Natural killer cell treated with Interleukin-12 subunit alpha and Interleukin-12 subunit beta and Interleukin-15 and Interleukin-18, amount 100 ng/mL, for 72 hours (primary cell): Measurements from ENCODE around the gene CRYBG1. TPM values are rescaled to one million over a fixed set of nuclear protein-coding genes. Genes with fewer than 3 reads are reported as not detected.

Experiments
- ATAC-seq, 2 donors: fragments of 150-1000 bp; cut with Tn5 transposase in 1 of 2; sonication (Bioruptor Pico), chemical (Tn5 transposase) in 1 of 2; 2 replicates each; pipeline ENCODE4 v1.10.0; 2021
- DNase-seq: peaks from one replicate; pipeline ENCODE4 v3.0.0; 2022; ENCODE audit warnings: low spot score
- H3K27ac Mint-ChIP-seq, 2 donors: 1 replicate in 1 of 2; 2 replicates in 1 of 2; pipeline ENCODE4 v1.8.0; 2022; ENCODE audit warnings: mixed read lengths in 2 of 2, mild to moderate bottlenecking in 1 of 2, moderate library complexity in 1 of 2
- H3K27me3 Mint-ChIP-seq, 2 donors: 1 replicate in 1 of 2; 2 replicates in 1 of 2; pipeline ENCODE4 v1.8.0; 2022; ENCODE audit warnings: mixed read lengths in 2 of 2
- H3K36me3 Mint-ChIP-seq: one replicate; pipeline ENCODE4 v1.8.0; 2022; ENCODE audit warnings: mixed read lengths
- H3K4me1 Mint-ChIP-seq, 2 donors: 1 replicate in 1 of 2; 2 replicates in 1 of 2; pipeline ENCODE4 v1.8.0; 2022; ENCODE audit warnings: low read depth in 2 of 2, mixed read lengths in 2 of 2, mild to moderate bottlenecking in 1 of 2
- H3K4me3 Mint-ChIP-seq: one replicate; pipeline ENCODE4 v1.8.0; 2022; ENCODE audit warnings: mixed read lengths
- H3K9me3 Mint-ChIP-seq: 2 replicates; pipeline ENCODE4 v1.8.0; 2022; ENCODE audit warnings: mixed read lengths
- total RNA-seq, 2 donors: library from RNA; stranded (reverse); gene quantifications; one replicate each; pipeline ENCODE4 v1.2.3, GENCODE V29; 2022

Gene CRYBG1
- total RNA-seq, 2 donors from 2014 or later = 5.8 to 17.0 TPM

DNA sequence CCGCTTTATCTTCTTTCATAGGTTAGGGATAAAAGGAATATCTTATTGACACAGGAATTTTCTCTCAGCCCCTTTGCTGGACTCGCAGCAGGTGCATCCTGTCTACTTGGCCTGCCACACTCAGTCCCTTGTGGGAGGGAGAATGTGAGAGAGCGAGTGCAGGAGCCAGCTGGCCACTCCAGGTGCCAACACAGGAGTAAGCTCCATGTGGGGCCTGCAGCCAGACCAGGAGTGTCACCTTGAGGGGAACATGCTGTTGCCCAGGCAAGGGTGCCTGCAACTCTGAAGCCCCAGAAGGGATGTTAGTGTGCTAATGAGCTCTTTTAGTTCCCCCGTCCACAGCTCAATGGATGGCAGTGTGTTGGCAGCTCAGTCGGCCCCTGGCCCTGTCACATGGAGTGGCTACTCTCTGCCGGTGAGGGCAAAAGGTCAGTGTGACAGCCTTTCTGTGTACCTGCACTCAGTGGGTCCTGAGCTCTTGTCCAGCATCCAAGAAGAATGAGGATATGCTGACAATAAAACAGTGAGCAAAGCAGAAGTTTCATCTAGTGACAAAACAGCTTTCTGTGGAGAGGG, 57.1 kb downstream of the CRYBG1 start:
- H3K9me3 Mint-ChIP-seq = no peaks in the 10 kb centered on the region
- H3K4me1 Mint-ChIP-seq = no peaks in the 10 kb centered on the region

DNA sequence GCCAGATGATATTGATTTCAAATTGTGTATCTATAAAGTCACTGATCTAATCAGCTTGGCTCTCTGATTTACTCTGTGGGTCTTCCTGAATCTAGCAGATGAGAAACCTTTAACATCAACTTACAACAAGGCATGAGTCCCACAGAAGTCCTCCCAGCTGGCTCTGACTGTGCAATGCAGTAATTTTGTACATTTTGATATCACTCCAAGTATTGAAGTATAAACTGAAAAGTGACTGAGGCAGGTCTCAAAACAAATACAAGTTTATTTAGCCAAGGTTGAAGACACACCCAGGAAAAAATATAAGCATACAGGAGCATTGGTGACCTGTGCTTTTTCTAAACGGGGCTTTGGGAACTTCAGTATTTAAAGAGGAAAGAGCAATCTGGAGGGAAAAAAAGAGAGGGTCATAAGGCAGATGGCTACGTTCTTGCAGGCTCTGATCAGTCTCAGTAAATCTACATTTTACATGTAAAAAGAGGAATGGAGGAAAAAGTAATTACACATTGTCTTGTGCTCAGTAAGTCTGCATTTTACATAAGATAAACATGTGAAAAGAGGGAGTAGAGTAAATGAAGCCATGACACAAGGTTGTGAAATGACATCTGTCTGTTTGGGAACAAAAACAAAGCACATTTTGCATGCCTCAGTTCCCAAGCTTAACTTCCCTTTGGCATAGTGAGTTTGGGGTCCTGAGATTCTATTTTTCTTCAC, 59.5 kb downstream of the CRYBG1 start:
- Mint-ChIP-seq H3K36me3 (no peaks in the 10 kb centered on the region), H3K4me3 (no peak overlapping the region), H3K9me3 (no peaks in the 10 kb centered on the region), H3K27ac (no peak overlapping the region), H3K4me1 (no peaks in the 10 kb centered on the region), H3K27me3 (peaks cover 8 to 15% of the 10 kb centered on the region in 2 donors)
- DNase-seq = no peak
- ATAC-seq = no peak

More for the DNA sequence above, 57.1 kb downstream of the CRYBG1 start:
- Mint-ChIP-seq H3K27ac (no peak overlapping the region), H3K36me3 (no peaks in the 10 kb centered on the region), H3K4me3 (no peak overlapping the region), H3K27me3 (peaks cover 8 to 22% of the 10 kb centered on the region in 2 donors)
- ATAC-seq (peak in 1 of 2 donors; percentile 52), DNase-seq (no peak)

DNA sequence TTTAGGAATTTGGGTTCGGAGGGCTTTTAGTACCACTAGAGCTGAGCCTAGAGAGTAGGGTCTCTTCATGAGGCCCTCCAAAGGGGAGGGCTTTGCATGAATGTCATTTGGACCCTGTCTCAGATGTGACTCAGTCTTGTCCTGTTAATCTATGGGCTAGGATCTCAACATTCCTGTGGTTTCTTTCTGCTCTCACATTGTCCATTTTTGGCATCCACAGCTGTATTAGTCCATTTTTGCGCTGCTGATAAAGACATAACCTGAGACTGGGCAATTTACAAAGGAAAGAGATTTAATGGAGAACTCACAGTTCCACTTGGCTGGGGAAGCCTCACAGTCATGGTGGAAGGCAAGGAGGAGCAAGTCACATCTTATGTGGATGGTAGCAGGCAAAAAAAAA, 61.0 kb downstream of the CRYBG1 start:
- Mint-ChIP-seq H3K27ac (no peak overlapping the region), H3K27me3 (peaks cover under 1 to 8% of the 10 kb centered on the region in 2 donors), H3K36me3 (no peaks in the 10 kb centered on the region), H3K4me1 (no peaks in the 10 kb centered on the region), H3K4me3 (no peak overlapping the region), H3K9me3 (no peaks in the 10 kb centered on the region)
- ATAC-seq (no peak), DNase-seq (no peak)

DNA sequence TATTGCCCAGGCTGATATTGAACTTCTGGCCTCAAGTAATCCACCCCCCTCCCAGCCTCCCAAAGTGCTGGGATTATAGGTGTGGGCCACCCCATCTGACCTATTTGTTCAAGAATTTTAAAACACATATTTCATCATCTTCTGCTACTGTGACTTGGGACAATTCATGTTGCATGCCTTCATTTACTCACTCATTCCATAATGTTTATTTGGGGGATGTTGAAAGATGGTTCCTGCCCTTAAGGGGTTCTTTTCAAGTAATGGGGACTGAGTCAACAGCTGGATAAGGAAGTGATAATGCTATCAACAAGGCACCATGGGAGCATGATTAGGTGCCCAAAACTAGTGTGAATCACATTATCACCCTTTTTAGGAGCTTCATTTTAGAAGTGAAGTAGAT, 62.0 kb downstream of the CRYBG1 start:
- H3K27ac Mint-ChIP-seq = no peak overlapping the region
- H3K9me3 Mint-ChIP-seq = no peaks in the 10 kb centered on the region
- no peaks in the 10 kb centered on the region for H3K36me3 Mint-ChIP-seq
- DNase-seq = no peak
- ATAC-seq = no peak
- H3K27me3 Mint-ChIP-seq = peaks cover 0 to 8% of the 10 kb centered on the region in 2 donors
- H3K4me1 Mint-ChIP-seq = no peaks in the 10 kb centered on the region
- H3K4me3 Mint-ChIP-seq = no peak overlapping the region

DNA sequence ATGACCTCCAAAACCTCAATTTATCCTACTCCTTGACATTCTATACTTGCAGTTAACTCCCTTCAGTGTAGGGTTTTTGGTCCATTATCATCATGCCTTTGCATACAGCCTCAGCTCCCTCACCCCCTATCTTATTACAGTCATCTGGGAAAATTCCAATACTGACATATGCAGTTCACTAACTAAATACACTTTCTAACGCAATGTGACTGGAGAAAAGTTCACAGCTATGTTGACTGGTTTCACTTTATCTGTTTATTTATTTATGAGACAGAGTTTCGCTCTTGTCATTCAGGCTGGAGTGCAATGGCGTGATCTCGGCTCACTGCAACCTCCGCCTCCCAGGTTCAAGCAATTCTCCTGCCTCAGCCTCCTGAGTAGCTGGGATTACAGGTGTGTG, 64.9 kb downstream of the CRYBG1 start:
- ATAC-seq (no peak), DNase-seq (no peak)
- Mint-ChIP-seq H3K4me1 (no peaks in the 10 kb centered on the region), H3K27me3 (peaks cover 0 to 4% of the 10 kb centered on the region in 2 donors), H3K36me3 (no peaks in the 10 kb centered on the region), H3K9me3 (no peaks in the 10 kb centered on the region), H3K4me3 (no peak overlapping the region), H3K27ac (no peak overlapping the region)

DNA sequence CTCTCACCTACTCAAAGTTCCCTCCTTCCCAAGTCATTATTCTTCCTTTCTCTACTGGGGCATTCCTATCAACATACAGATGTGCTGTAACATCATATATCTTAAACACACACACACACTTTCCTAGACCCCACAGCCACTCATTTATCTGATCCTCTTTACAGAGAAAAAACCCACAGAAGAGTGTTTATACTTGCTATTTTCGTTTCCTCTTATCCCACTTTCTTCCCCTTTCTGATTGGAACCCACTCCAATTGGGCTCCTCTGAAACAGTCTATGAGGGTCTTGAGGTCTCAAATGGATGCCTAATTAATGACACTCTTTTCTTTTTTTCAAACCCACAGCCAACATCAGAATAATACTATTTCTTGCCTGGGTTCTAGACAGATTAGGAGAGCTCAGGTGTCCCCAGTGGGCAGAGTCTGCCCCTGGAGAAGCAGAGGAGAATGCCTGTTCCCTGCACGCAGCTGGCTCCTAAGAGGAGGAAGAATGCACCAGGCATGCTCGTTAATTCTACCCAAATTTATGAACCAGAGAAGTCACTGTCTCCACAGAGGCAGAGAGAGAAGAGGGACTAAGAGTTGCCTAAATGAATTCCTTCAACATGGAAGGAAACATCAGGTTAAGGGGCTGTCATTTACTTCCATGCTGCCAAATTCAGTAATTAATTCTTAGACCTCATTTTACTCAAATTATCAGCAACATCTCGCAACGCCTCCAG, 65.9 kb downstream of the CRYBG1 start:
- no peak overlapping the region for H3K27ac Mint-ChIP-seq
- DNase-seq = no peak

DNA sequence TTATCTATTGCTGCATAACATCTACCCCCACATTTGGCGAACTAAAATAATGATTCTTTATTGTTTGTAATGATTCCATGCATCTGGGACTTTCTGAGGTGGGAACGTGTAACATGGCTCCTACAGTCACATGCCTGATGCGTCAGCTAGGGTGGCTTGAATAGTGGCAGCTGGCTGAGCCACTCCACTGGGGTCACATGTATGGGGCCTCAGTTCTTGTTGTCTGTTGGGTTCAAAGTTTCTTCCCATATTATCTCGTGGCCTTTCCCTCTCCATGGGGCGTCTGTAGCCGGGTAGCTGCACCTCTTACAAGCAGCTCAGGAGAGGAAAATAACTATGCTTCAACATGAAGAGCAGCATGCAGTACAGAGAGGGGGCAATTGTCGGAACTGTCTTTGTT, 69.9 kb downstream of the CRYBG1 start:
- Mint-ChIP-seq H3K4me3 (no peak overlapping the region), H3K9me3 (no peaks in the 10 kb centered on the region), H3K27me3 (peaks cover 2 to 5% of the 10 kb centered on the region in 2 donors), H3K36me3 (no peaks in the 10 kb centered on the region), H3K27ac (no peak overlapping the region), H3K4me1 (no peaks in the 10 kb centered on the region)
- ATAC-seq (no peak), DNase-seq (no peak)

More for the DNA sequence above, 65.9 kb downstream of the CRYBG1 start:
- Mint-ChIP-seq H3K4me1 (no peaks in the 10 kb centered on the region), H3K4me3 (no peak overlapping the region), H3K9me3 (no peaks in the 10 kb centered on the region), H3K27me3 (no peaks in the 10 kb centered on the region), H3K36me3 (no peaks in the 10 kb centered on the region)
- ATAC-seq = no peak

DNA sequence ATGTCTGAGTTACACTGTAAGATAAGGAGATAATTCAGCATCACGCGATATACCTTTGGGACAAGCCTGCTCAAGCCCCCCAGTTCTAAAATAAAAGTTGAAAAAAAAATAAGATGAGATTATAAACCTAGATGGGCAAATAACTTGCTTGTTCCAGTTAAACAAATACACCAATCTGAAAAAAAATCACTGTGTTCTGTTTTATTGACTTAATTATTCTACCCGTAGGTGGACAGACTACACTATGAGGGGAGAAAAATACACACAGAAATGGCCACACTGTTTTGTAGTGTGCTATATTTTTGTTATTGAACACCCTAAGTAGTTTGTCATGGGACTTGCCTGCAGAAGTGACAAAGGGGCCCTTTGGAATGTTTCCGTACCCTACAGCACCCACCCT, 70.9 kb downstream of the CRYBG1 start:
- H3K36me3 Mint-ChIP-seq = no peaks in the 10 kb centered on the region
- H3K4me3 Mint-ChIP-seq = no peak overlapping the region
- DNase-seq (no peak), ATAC-seq (no peak)
- H3K4me1 Mint-ChIP-seq = no peaks in the 10 kb centered on the region
- H3K27ac Mint-ChIP-seq = no peak overlapping the region
- H3K27me3 Mint-ChIP-seq = peaks cover 2 to 5% of the 10 kb centered on the region in 2 donors
- H3K9me3 Mint-ChIP-seq = no peaks in the 10 kb centered on the region

DNA sequence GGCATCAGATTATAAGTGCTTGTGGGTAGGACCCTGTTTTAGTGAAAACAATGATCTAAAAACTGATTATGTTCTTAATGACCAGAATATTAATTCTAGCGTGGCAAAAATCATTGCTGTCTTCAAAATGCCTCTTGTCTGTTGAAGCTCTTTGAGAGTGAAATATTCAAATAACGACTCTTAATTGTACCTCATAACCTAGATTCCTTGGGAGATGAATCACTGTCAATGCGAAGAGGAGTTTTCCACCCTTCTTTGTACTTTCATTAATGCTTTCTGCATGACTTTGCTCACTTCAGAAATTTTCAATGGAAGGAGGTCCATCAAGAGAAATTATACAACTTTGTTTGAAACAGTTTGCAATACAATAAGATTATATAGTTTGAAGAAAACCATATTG, 71.5 kb downstream of the CRYBG1 start:
- Mint-ChIP-seq H3K4me3 (no peak overlapping the region), H3K36me3 (no peaks in the 10 kb centered on the region), H3K27ac (no peak overlapping the region), H3K9me3 (no peaks in the 10 kb centered on the region), H3K27me3 (peaks cover 2 to 5% of the 10 kb centered on the region in 2 donors), H3K4me1 (no peaks in the 10 kb centered on the region)
- DNase-seq (no peak), ATAC-seq (no peak)

DNA sequence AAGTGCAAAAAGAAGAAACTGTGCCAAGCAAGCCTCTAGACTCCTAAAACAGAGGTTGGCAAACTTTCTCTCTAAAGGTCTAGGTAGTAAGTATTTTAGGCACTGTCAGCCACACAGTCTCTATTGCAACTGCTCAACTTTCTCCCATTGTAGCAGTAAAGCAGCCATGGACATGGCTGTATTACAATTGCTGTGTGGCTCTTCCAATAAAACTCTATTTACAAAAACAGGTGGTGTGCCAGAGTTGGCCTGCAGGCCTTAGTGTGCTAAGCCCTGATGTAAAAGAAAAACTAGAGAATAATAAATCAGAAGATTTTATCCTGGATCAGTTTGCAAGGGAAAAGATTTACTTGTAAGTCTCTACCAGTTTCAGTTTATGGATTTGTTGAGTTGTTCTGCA, 74.0 kb downstream of the CRYBG1 start:
- ATAC-seq = no peak
- H3K4me1 Mint-ChIP-seq = no peaks in the 10 kb centered on the region
- H3K9me3 Mint-ChIP-seq = no peaks in the 10 kb centered on the region
- H3K36me3 Mint-ChIP-seq = no peaks in the 10 kb centered on the region
- peaks cover 14 to 23% of the 10 kb centered on the region in 2 donors for H3K27me3 Mint-ChIP-seq
- no peak overlapping the region for H3K27ac Mint-ChIP-seq
- no peak overlapping the region for H3K4me3 Mint-ChIP-seq
- DNase-seq = no peak

DNA sequence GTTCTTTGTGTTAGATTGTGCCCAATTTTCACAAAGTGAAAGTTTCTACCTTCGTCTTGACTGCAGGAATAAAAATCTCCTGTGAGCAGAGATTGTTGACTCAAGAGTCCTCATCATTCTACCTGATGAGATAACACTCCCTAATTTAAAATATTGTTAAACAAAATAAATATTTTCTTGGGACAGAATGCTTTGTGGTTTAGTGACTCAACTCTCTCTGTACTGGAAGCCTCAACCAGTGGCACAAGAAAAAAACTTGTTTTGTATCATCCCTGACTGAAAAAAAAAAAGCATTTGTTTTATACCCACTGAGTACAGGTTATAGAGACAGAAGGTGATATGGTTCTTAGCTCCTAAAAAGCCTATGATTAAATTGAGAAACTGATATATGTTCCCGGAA, 78.9 kb downstream of the CRYBG1 start:
- H3K36me3 Mint-ChIP-seq = no peaks in the 10 kb centered on the region
- no peak overlapping the region for H3K27ac Mint-ChIP-seq
- DNase-seq (no peak), ATAC-seq (no peak)
- H3K4me3 Mint-ChIP-seq = no peak overlapping the region
- no peaks in the 10 kb centered on the region for H3K9me3 Mint-ChIP-seq
- H3K4me1 Mint-ChIP-seq = no peaks in the 10 kb centered on the region
- peaks cover 31 to 45% of the 10 kb centered on the region in 2 donors for H3K27me3 Mint-ChIP-seq

DNA sequence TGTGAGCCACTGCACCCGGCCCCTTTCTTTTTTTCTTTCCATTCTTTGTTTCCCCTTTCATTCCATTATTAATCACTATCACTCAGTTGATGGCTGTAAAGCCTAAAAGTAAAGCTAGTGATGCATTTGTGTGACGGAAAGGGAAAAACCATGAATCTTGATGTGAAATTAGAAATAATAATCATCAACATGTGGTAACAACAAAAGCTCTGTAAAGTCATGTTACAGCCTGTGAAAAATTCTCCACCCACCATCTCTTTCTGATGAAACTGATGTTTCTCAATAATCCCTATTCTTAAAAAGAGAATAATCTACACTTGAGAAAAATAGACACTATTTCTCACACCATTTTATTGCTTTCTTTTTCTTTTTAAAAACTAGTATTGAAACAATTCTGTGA, 80.0 kb downstream of the CRYBG1 start:
- no peak overlapping the region for H3K4me3 Mint-ChIP-seq
- peaks cover 31 to 45% of the 10 kb centered on the region in 2 donors for H3K27me3 Mint-ChIP-seq
- no peaks in the 10 kb centered on the region for H3K9me3 Mint-ChIP-seq
- no peak for ATAC-seq
- H3K27ac Mint-ChIP-seq = no peak overlapping the region
- no peak for DNase-seq
- peaks cover 0 to 4% of the 10 kb centered on the region in 2 donors for H3K4me1 Mint-ChIP-seq
- no peaks in the 10 kb centered on the region for H3K36me3 Mint-ChIP-seq

DNA sequence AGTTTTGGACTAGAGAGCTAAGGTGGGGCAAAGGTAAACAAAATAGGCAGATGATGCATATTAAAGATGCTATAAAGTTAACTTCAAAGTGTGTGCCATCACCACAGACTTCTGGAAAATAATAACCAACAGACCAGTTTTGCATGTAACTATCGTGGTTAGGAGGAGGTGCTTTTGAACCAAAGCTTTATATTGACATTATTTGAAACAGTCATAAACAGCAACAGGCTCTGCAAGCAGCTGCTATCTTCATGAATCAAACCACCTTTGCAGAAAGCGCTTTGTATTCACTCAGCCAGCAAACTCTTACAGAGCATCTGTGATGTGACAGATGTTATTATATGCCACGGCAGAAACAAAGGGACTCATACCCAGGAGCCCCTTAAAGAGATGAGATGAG, 81.9 kb downstream of the CRYBG1 start:
- H3K9me3 Mint-ChIP-seq = no peaks in the 10 kb centered on the region

More for the DNA sequence above, 81.9 kb downstream of the CRYBG1 start:
- Mint-ChIP-seq H3K36me3 (no peaks in the 10 kb centered on the region), H3K27me3 (peaks cover 30 to 42% of the 10 kb centered on the region in 2 donors), H3K4me3 (no peak overlapping the region), H3K4me1 (peaks cover 0 to 4% of the 10 kb centered on the region in 2 donors), H3K27ac (no peak overlapping the region)
- DNase-seq (no peak), ATAC-seq (no peak)
